ENCODE results near the gene PKP4. TPM values are rescaled to one million over a fixed set of nuclear protein-coding genes. Genes with fewer than 3 reads are reported as not detected.

The PKP4 gene
- total RNA-seq, 1 experiment from 2014 or later = 67.7 TPM

- H3K4me1 ChIP-seq (ENCODE audit: insufficient read depth, low read length, poor library complexity, severe bottlenecking) = no peaks in the 10 kb centered on the region
- no peak overlapping the region for H3K27ac ChIP-seq (ENCODE audit: low read depth, low read length, poor library complexity, severe bottlenecking)
- TF ChIP-seq, protein P1, sequence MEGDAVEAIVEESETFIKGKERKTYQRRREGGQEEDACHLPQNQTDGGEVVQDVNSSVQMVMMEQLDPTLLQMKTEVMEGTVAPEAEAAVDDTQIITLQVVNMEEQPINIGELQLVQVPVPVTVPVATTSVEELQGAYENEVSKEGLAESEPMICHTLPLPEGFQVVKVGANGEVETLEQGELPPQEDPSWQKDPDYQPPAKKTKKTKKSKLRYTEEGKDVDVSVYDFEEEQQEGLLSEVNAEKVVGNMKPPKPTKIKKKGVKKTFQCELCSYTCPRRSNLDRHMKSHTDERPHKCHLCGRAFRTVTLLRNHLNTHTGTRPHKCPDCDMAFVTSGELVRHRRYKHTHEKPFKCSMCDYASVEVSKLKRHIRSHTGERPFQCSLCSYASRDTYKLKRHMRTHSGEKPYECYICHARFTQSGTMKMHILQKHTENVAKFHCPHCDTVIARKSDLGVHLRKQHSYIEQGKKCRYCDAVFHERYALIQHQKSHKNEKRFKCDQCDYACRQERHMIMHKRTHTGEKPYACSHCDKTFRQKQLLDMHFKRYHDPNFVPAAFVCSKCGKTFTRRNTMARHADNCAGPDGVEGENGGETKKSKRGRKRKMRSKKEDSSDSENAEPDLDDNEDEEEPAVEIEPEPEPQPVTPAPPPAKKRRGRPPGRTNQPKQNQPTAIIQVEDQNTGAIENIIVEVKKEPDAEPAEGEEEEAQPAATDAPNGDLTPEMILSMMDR (conservative IDR thresholded peaks at IDR 0.05; ENCODE audit: low read depth, low read length) = no peak
- no peak for TF ChIP-seq EZH2 (IDR thresholded peaks at IDR 0.05; ENCODE audit: borderline replicate concordance, low read depth, low read length, poor library complexity, severe bottlenecking)
- H3K27me3 ChIP-seq (replicated peaks; ENCODE audit: insufficient read depth, low read depth, low read length, poor library complexity) = no peaks in the 10 kb centered on the region
- H3K36me3 ChIP-seq (ENCODE audit: insufficient read depth, low read length, poor library complexity, severe bottlenecking) = no peaks in the 10 kb centered on the region
- DNase-seq (ENCODE audit: low spot score) = no peak
- no peak overlapping the region for H3K4me3 ChIP-seq (ENCODE audit: low read depth, low read length, poor library complexity, severe bottlenecking)
- POLR2A ChIA-PET (ENCODE audit: low non-redundant PET) = no interaction called here
- intact Hi-C loops (cut with micrococcal nuclease; ENCODE audit: unreplicated experiment) = no loop called here
- H3K9me3 ChIP-seq (ENCODE audit: low read depth, low read length, poor library complexity, severe bottlenecking) = no peaks in the 10 kb centered on the region
- no TSS peak for BruUV-seq (replicated peaks)
- CTCF ChIA-PET = no interaction called here
Observed at GRCh38 chr2:158557752-158558151, 101.0 kb downstream of the PKP4 start.

DNA sequence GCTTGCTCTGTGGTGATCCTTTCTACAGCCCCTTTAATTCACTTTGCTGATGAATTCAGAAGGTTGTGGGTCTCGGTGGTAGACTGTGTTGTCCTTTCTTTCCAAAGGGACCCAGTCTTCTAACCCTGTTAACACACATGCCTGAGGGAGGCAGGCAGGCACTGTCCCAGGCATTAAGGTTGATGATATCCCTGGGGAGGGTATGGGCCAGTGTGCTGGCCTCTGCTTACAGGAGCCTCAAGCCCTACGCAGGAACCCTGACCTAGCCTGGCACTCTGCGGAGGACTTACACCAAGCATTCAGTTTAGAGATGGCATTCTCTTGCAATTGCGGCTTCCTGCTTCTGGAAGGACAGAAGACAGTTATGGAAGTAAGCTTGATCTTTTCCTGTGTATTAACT lies 102.5 kb downstream of the PKP4 start:
- DNase-seq (ENCODE audit: low spot score) = no peak
- no peaks in the 10 kb centered on the region for H3K36me3 ChIP-seq (ENCODE audit: insufficient read depth, low read length, poor library complexity, severe bottlenecking)
- BruUV-seq (replicated peaks) = no TSS peak
- H3K4me3 ChIP-seq (ENCODE audit: low read depth, low read length, poor library complexity, severe bottlenecking) = no peak overlapping the region
- no peaks in the 10 kb centered on the region for H3K27me3 ChIP-seq (replicated peaks; ENCODE audit: insufficient read depth, low read depth, low read length, poor library complexity)
- ChIA-PET CTCF (no interaction called here), POLR2A (ENCODE audit: low non-redundant PET) (no interaction called here)
- intact Hi-C loops (cut with micrococcal nuclease; ENCODE audit: unreplicated experiment) = no loop called here
- no peaks in the 10 kb centered on the region for H3K4me1 ChIP-seq (ENCODE audit: insufficient read depth, low read length, poor library complexity, severe bottlenecking)
- no peak overlapping the region for H3K27ac ChIP-seq (ENCODE audit: low read depth, low read length, poor library complexity, severe bottlenecking)
- H3K9me3 ChIP-seq (ENCODE audit: low read depth, low read length, poor library complexity, severe bottlenecking) = no peaks in the 10 kb centered on the region
- TF ChIP-seq, protein P1 (conservative IDR thresholded peaks at IDR 0.05; ENCODE audit: low read depth, low read length) = no peak
- TF ChIP-seq EZH2 (IDR thresholded peaks at IDR 0.05; ENCODE audit: borderline replicate concordance, low read depth, low read length, poor library complexity, severe bottlenecking) = no peak

- intact Hi-C loops (cut with micrococcal nuclease; ENCODE audit: unreplicated experiment) = no loop called here
- CTCF ChIA-PET = interaction anchor here (0.6 kb wide), 1 partner anchor 9 kb away, joined by 6 read pairs; no protein-coding TSS in a partner anchor
- POLR2A ChIA-PET (ENCODE audit: low non-redundant PET) = no interaction called here
- no peak overlapping the region for H3K27ac ChIP-seq (ENCODE audit: low read depth, low read length, poor library complexity, severe bottlenecking)
- H3K4me1 ChIP-seq (ENCODE audit: insufficient read depth, low read length, poor library complexity, severe bottlenecking) = no peaks in the 10 kb centered on the region
- H3K27me3 ChIP-seq (replicated peaks; ENCODE audit: insufficient read depth, low read depth, low read length, poor library complexity) = no peaks in the 10 kb centered on the region
- H3K4me3 ChIP-seq (ENCODE audit: low read depth, low read length, poor library complexity, severe bottlenecking) = no peak overlapping the region
- TF ChIP-seq, protein P1 (conservative IDR thresholded peaks at IDR 0.05; ENCODE audit: low read depth, low read length) = no peak
- no peak for TF ChIP-seq EZH2 (IDR thresholded peaks at IDR 0.05; ENCODE audit: borderline replicate concordance, low read depth, low read length, poor library complexity, severe bottlenecking)
- H3K9me3 ChIP-seq (ENCODE audit: low read depth, low read length, poor library complexity, severe bottlenecking) = no peaks in the 10 kb centered on the region
- H3K36me3 ChIP-seq (ENCODE audit: insufficient read depth, low read length, poor library complexity, severe bottlenecking) = no peaks in the 10 kb centered on the region
- no peak for DNase-seq (ENCODE audit: low spot score)
- BruUV-seq (replicated peaks) = no TSS peak
Observed at GRCh38 chr2:158560259-158560658, 103.5 kb downstream of the PKP4 start.

Measured in A673 (cell line).